ENCODE measurements around the gene GPER1. TPM values are rescaled to one million over a fixed set of nuclear protein-coding genes. Genes with fewer than 3 reads are reported as not detected.

The GPER1 gene
- total RNA-seq, 4 donors from 2014 or later, result 12.5 to 29.2 (median 21.2) TPM

- H3K4me3 ChIP-seq (replicated peaks in 1 of 3), result no peak overlapping the region
- H3K4me1 ChIP-seq, result peaks cover 31 to 44% of the 10 kb centered on the region in 2 donors
- no peaks in the 10 kb centered on the region for H3K36me3 ChIP-seq
- intact Hi-C loops (cut with DNase I), result loop anchor here (5.0 kb wide), 1 partner anchor 33 kb away; the partner anchor contains the start of gene GPER1
- no peak for DNase-seq
- no peak for TF ChIP-seq POLR2A (IDR thresholded peaks at IDR 0.05)
- TF ChIP-seq, protein P1, sequence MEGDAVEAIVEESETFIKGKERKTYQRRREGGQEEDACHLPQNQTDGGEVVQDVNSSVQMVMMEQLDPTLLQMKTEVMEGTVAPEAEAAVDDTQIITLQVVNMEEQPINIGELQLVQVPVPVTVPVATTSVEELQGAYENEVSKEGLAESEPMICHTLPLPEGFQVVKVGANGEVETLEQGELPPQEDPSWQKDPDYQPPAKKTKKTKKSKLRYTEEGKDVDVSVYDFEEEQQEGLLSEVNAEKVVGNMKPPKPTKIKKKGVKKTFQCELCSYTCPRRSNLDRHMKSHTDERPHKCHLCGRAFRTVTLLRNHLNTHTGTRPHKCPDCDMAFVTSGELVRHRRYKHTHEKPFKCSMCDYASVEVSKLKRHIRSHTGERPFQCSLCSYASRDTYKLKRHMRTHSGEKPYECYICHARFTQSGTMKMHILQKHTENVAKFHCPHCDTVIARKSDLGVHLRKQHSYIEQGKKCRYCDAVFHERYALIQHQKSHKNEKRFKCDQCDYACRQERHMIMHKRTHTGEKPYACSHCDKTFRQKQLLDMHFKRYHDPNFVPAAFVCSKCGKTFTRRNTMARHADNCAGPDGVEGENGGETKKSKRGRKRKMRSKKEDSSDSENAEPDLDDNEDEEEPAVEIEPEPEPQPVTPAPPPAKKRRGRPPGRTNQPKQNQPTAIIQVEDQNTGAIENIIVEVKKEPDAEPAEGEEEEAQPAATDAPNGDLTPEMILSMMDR (IDR thresholded peaks at IDR 0.05), result no peak
- H3K27me3 ChIP-seq, result no peaks in the 10 kb centered on the region
- 89% methylated on average over 22 of the region's 22 CpGs for WGBS, 2 donors
- no peaks in the 10 kb centered on the region for H3K9me3 ChIP-seq
- peak overlapping the region; percentile 12 to 67 (median 40) for H3K27ac ChIP-seq
Observed at GRCh38 chr7:1120791-1121190, 32.9 kb downstream of the GPER1 start.

GRCh38 chr7:1121476-1121875, 33.6 kb downstream of the GPER1 start:
- H3K27ac ChIP-seq, result peak overlapping the region; percentile 12 to 67 (median 40)
- no peak for TF ChIP-seq POLR2A (IDR thresholded peaks at IDR 0.05)
- TF ChIP-seq, protein P1 (IDR thresholded peaks at IDR 0.05), result no peak
- intact Hi-C loops (cut with DNase I), result loop anchor here (5.0 kb wide), 1 partner anchor 34 kb away; the partner anchor contains the start of gene GPER1

GRCh38 chr7:1121886-1122831, 34.2 kb downstream of the GPER1 start:
- no peak for TF ChIP-seq POLR2A (IDR thresholded peaks at IDR 0.05)
- TF ChIP-seq, protein P1 (IDR thresholded peaks at IDR 0.05), result no peak
- Histone ChIP-seq H3K4me3 (replicated peaks in 1 of 3) (no peak overlapping the region), H3K27me3 (no peaks in the 10 kb centered on the region), H3K9me3 (no peaks in the 10 kb centered on the region), H3K4me1 (peaks cover 31 to 44% of the 10 kb centered on the region in 2 donors), H3K27ac (peak overlapping the region in 2 of 3 donors; percentile 67 to 81), H3K36me3 (no peaks in the 10 kb centered on the region)
- 77 to 79% methylated on average over 17 to 19 of the region's 28 CpGs for WGBS, 2 donors
- DNase-seq, result peak in 1 of 2 donors; percentile 2
- intact Hi-C loops (cut with DNase I), result loop anchor here (5.0 kb wide), 1 partner anchor 35 kb away; the partner anchor contains the start of gene GPER1

More at GRCh38 chr7:1121476-1121875, 33.6 kb downstream of the GPER1 start:
- H3K4me1 ChIP-seq, result peaks cover 31 to 44% of the 10 kb centered on the region in 2 donors
- H3K4me3 ChIP-seq (replicated peaks in 1 of 3), result no peak overlapping the region
- no peaks in the 10 kb centered on the region for H3K9me3 ChIP-seq
- peak; percentile 57 to 63 for DNase-seq
- no peaks in the 10 kb centered on the region for H3K36me3 ChIP-seq
- H3K27me3 ChIP-seq, result no peaks in the 10 kb centered on the region
- WGBS, 2 donors, result 53 to 72% methylated on average over 12 to 13 of the region's 14 CpGs

GRCh38 chr7:1122832-1123501, 35.1 kb downstream of the GPER1 start:
- no peak for DNase-seq
- H3K4me1 ChIP-seq, result peaks cover 31 to 44% of the 10 kb centered on the region in 2 donors
- no peaks in the 10 kb centered on the region for H3K36me3 ChIP-seq
- WGBS, 2 donors, result 67 to 77% methylated on average over 13 to 30 of the region's 31 CpGs
- peak overlapping the region; percentile 58 to 87 (median 81) for H3K27ac ChIP-seq
- no peaks in the 10 kb centered on the region for H3K27me3 ChIP-seq
- TF ChIP-seq, protein P1 (IDR thresholded peaks at IDR 0.05), result no peak
- TF ChIP-seq POLR2A (IDR thresholded peaks at IDR 0.05), result no peak
- intact Hi-C loops (cut with DNase I), result loop anchor here (5.0 kb wide), 1 partner anchor 36 kb away; the partner anchor contains the start of gene GPER1
- no peaks in the 10 kb centered on the region for H3K9me3 ChIP-seq
- no peak overlapping the region for H3K4me3 ChIP-seq (replicated peaks in 1 of 3)
